B cell (primary cell): Measurements from ENCODE around the gene IFI27L2. TPM values are rescaled to one million over a fixed set of nuclear protein-coding genes. Genes with fewer than 3 reads are reported as not detected.

Source experiments
- ATAC-seq: fragments of 200-7000 bp; cut with Tn5 transposase; one replicate; pipeline ENCODE4 v1.10.0; 2021; ENCODE audit warnings: low read depth, mild to moderate bottlenecking, moderate number of reproducible peaks, moderate library complexity
- CTCF ChIA-PET: fragments of 350-600 bp; sonication (Branson Sonifier 250); formaldehyde crosslinking; loops from one replicate; lab custom pipeline; 2021; ENCODE audit warnings: antibody characterized with exemption, inconsistent platforms; lab: Charles Lee
- POLR2A ChIA-PET: fragments of 350-600 bp; sonication (Branson Sonifier 250); formaldehyde crosslinking; loops from one replicate; lab custom pipeline; 2021; ENCODE audit warnings: antibody characterized with exemption; lab: Charles Lee
- DNase-seq: peaks from one replicate; pipeline ENCODE4 v3.0.0; 2013
- H2AFZ ChIP-seq: 2 replicates; pipeline ENCODE4 v1.6.1; 2012; ENCODE audit warnings: mild to moderate bottlenecking, low read depth, low read length; ENCODE audit not compliant: insufficient read depth, poor library complexity, severe bottlenecking
- H3K27ac ChIP-seq, 2 donors: 1 replicate in 1 of 2; 2 replicates in 1 of 2; pipeline ENCODE4 v1.5.1; 2012 to 2013; ENCODE audit warnings: low read length in 2 of 2, mild to moderate bottlenecking in 2 of 2, moderate library complexity in 1 of 2
- H3K27me3 ChIP-seq, 4 experiments: fragments of 200-600 bp in 1 of 4; sonication (generic) in 1 of 4; replicated peaks in 1 of 4; 1 replicate in 2 of 4; 2 replicates in 2 of 4; pipeline versions ENCODE4 v1.6.1 to v1.7.0; 2013 to 2016; ENCODE audit warnings: low read length in 3 of 4, mild to moderate bottlenecking in 2 of 4, mixed read lengths in 1 of 4, moderate library complexity in 1 of 4; ENCODE audit not compliant: insufficient read depth in 4 of 4, control insufficient read depth in 3 of 4; ENCODE audit errors: control extremely low read depth in 1 of 4
- H3K36me3 ChIP-seq, 2 experiments: replicated peaks in 1 of 2; 1 replicate in 1 of 2; 2 replicates in 1 of 2; pipeline versions ENCODE4 v1.6.1 to v1.7.1; 2013; ENCODE audit warnings: low read length in 1 of 2; ENCODE audit not compliant: insufficient read depth in 2 of 2, control insufficient read depth in 1 of 2; ENCODE audit errors: control extremely low read depth in 1 of 2, extremely low read depth in 1 of 2
- H3K4me1 ChIP-seq, 2 donors: fragments of 200-600 bp in 1 of 2; sonication (generic) in 1 of 2; 1 replicate in 1 of 2; 2 replicates in 1 of 2; pipeline versions ENCODE4 v1.5.1 to v1.6.1; 2013 to 2017; ENCODE audit warnings: low read length in 2 of 2; ENCODE audit not compliant: control insufficient read depth in 2 of 2, insufficient read depth in 2 of 2
- H3K4me2 ChIP-seq: replicated peaks from 2 replicates; pipeline ENCODE3; 2012; ENCODE audit warnings: mild to moderate bottlenecking, low read depth, low read length; ENCODE audit not compliant: poor library complexity, severe bottlenecking
- H3K4me3 ChIP-seq, 5 experiments: fragments of 200-600 bp in 1 of 5; sonication (generic) in 1 of 5; 1 replicate in 3 of 5; 2 replicates in 2 of 5; pipeline versions ENCODE4 v1.5.1 to v1.7.0; 2011 to 2016; ENCODE audit warnings: low read length in 4 of 5, mild to moderate bottlenecking in 4 of 5, low read depth in 2 of 5, control low read depth in 1 of 5, moderate library complexity in 1 of 5; ENCODE audit not compliant: insufficient read depth in 1 of 5; ENCODE audit errors: control extremely low read depth in 1 of 5, extremely low read depth in 1 of 5
- H3K79me2 ChIP-seq: fragments of 200-600 bp; sonication (generic); one replicate; pipeline ENCODE4 v1.6.0; 2016; ENCODE audit warnings: low read length; ENCODE audit not compliant: control insufficient read depth, insufficient read depth
- H3K9ac ChIP-seq: fragments of 200-600 bp; sonication (generic); 2 replicates; pipeline ENCODE4 v1.6.1; 2017; ENCODE audit warnings: mild to moderate bottlenecking, low read length, moderate library complexity
- H3K9me3 ChIP-seq, 3 donors: one replicate each; pipeline versions ENCODE4 v1.6.1 to v1.7.1; 2013; ENCODE audit warnings: low read length in 2 of 3; ENCODE audit not compliant: control insufficient read depth in 2 of 3, insufficient read depth in 1 of 3; ENCODE audit errors: control extremely low read depth in 1 of 3
- H4K20me1 ChIP-seq: 2 replicates; pipeline ENCODE4 v1.6.0; 2012; ENCODE audit warnings: mild to moderate bottlenecking, low read length; ENCODE audit not compliant: insufficient read depth, control insufficient read depth, poor library complexity, severe bottlenecking
- H3K27ac Mint-ChIP-seq: one replicate; pipeline ENCODE4 v1.8.0; 2021; ENCODE audit warnings: mixed read lengths
- H3K27me3 Mint-ChIP-seq: one replicate; pipeline ENCODE4 v1.8.0; 2021; ENCODE audit warnings: mixed read lengths
- H3K4me1 Mint-ChIP-seq: one replicate; pipeline ENCODE4 v1.8.0; 2021; ENCODE audit warnings: mixed read lengths
- H3K4me3 Mint-ChIP-seq: one replicate; pipeline ENCODE4 v1.8.0; 2021; ENCODE audit warnings: mixed read lengths
- H3K9me3 Mint-ChIP-seq: one replicate; pipeline ENCODE4 v1.8.0; 2022; ENCODE audit warnings: mixed read lengths; ENCODE audit not compliant: insufficient read depth
- CTCF ChIP-seq: fragments of 200-600 bp; IDR thresholded peaks from one replicate; pipeline ENCODE4 v1.8.0; 2022; ENCODE audit warnings: antibody characterized with exemption, mild to moderate bottlenecking
- EZH2 ChIP-seq: IDR thresholded peaks from 2 replicates; pipeline ENCODE4 v1.6.1; 2012; ENCODE audit warnings: borderline replicate concordance, low read depth, mild to moderate bottlenecking, moderate library complexity, low read length; ENCODE audit not compliant: insufficient read depth, poor library complexity, severe bottlenecking
- WGBS: methylation state at CpG from one replicate; pipeline ENCODE4 v1.1.5; 2013; ENCODE audit warnings: missing lambda C conversion rate; ENCODE audit not compliant: insufficient coverage; 5-methylcytosine and 5-hydroxymethylcytosine counted together
- intact Hi-C: fragments of 100-400 bp; cut with micrococcal nuclease; formaldehyde crosslinking; loops from one replicate; pipeline ENCODE4 v1.10.0; 2022
- polyA plus RNA-seq: library from polyadenylated mRNA; depleted of rRNA; stranded (reverse); fragments of >200 nt; gene quantifications from 2 replicates; pipeline ENCODE4 v1.2.3, GENCODE V29; 2012
- total RNA-seq, 2 donors: library from RNA; stranded (reverse); fragments of 120-200 nt in 1 of 2; gene quantifications; 1 replicate in 1 of 2; 2 replicates in 1 of 2; pipeline versions ENCODE4 v1.2.3 to v1.2.4, GENCODE V29; 2013 to 2022

IFI27L2 gene
- total and polyA plus RNA-seq, 2 donors (not counting 1 experiment from before 2014, with no cell fraction given), result 30.2 to 57.4 TPM

- H2AFZ ChIP-seq, result no peak overlapping the region
- H4K20me1 ChIP-seq, result no peaks in the 10 kb centered on the region
- intact Hi-C loops, result loop anchor here (10.0 kb wide), 1 partner anchor 1183 kb away; no protein-coding TSS in a partner anchor
- no peaks in the 10 kb centered on the region for H3K36me3 ChIP-seq
- Mint-ChIP-seq H3K27ac (no peak overlapping the region), H3K4me1 (peaks cover 2% of the 10 kb centered on the region), H3K4me3 (no peak overlapping the region), H3K27me3 (peaks cover 20% of the 10 kb centered on the region), H3K9me3 (no peaks in the 10 kb centered on the region)
- H3K4me3 ChIP-seq, result no peak overlapping the region
- H3K9ac ChIP-seq, result no peak overlapping the region
- H3K27me3 ChIP-seq, result peaks cover 0 to 7% (median 1%) of the 10 kb centered on the region in 4 experiments
- TF ChIP-seq EZH2 (no peak), CTCF (no peak)
- H3K4me1 ChIP-seq, result peaks cover 0 to 3% of the 10 kb centered on the region in 2 donors
- H3K9me3 ChIP-seq, result peaks cover 2 to 4% (median 3%) of the 10 kb centered on the region in 3 donors
- DNase-seq (no peak), ATAC-seq (no peak)
- WGBS, result 97% methylated on average over 7 of the region's 9 CpGs
- no peak overlapping the region for H3K4me2 ChIP-seq
- POLR2A ChIA-PET, result no interaction called here
- CTCF ChIA-PET, result interaction anchor here (0.6 to 9.4 kb wide), 9 partner anchors 11 to 610 kb away, joined by 3 to 195 read pairs (median 3); no protein-coding TSS in a partner anchor
- no peaks in the 10 kb centered on the region for H3K79me2 ChIP-seq
- H3K27ac ChIP-seq, result no peak overlapping the region
These were observed 8.8 kb upstream of the IFI27L2 start for GRCh38 chr14:94138251-94138650.

- Histone ChIP-seq H3K27ac (no peak overlapping the region), H4K20me1 (no peaks in the 10 kb centered on the region), H3K4me2 (no peak overlapping the region), H3K9ac (no peak overlapping the region), H3K27me3 (peaks cover 0 to 10% (median 1%) of the 10 kb centered on the region in 4 experiments), H3K9me3 (peaks cover 2 to 4% (median 3%) of the 10 kb centered on the region in 3 donors), H2AFZ (peak overlapping the region; percentile 52), H3K36me3 (no peaks in the 10 kb centered on the region), H3K79me2 (no peaks in the 10 kb centered on the region), H3K4me1 (peaks cover 0 to 3% of the 10 kb centered on the region in 2 donors), H3K4me3 (no peak overlapping the region)
- no peak for TF ChIP-seq EZH2
- peak; percentile 94 for TF ChIP-seq CTCF
- Mint-ChIP-seq H3K9me3 (no peaks in the 10 kb centered on the region), H3K4me3 (no peak overlapping the region), H3K27me3 (peaks cover 27% of the 10 kb centered on the region), H3K4me1 (peaks cover 2% of the 10 kb centered on the region), H3K27ac (no peak overlapping the region)
- intact Hi-C loops, result loop anchor here (1.0 to 10.0 kb wide), 4 partner anchors 44 to 1182 kb away; no protein-coding TSS in a partner anchor
- CTCF ChIA-PET, result interaction anchor here (0.6 to 9.4 kb wide), 41 partner anchors 9 to 482 kb away, joined by 3 to 195 read pairs (median 4); partner anchors contain the start of genes DDX24, IFI27L1 and OTUB2
- POLR2A ChIA-PET, result no interaction called here
- DNase-seq (peak; percentile 83), ATAC-seq (peak; percentile 91)
- WGBS, result 33% methylated on average over 16 of the region's 18 CpGs
These were observed 7.3 kb upstream of the IFI27L2 start for GRCh38 chr14:94136575-94137331.
